Heart left ventricle (tissue), 13 donors: Measurements from ENCODE around the gene ZNF148.

ENCODE experiments used
- POLR2A ChIP-seq, 2 donors: fragments of 450-650 bp; IDR thresholded peaks; one replicate each; pipeline ENCODE4 v1.6.1; 2017; ENCODE audit warnings: antibody characterized with exemption in 2 of 2, mild to moderate bottlenecking in 2 of 2, moderate library complexity in 2 of 2
- TF ChIP-seq, protein P1 (sequence below), 12 donors: fragments of 200-600 bp; sonication (generic) in 4 of 12; IDR thresholded peaks; one replicate each; pipeline versions ENCODE4 v1.5.0 to v1.8.0; 2018 to 2022; ENCODE audit warnings: antibody characterized with exemption in 12 of 12, mild to moderate bottlenecking in 5 of 12
- donor health status: ischemic (EF 13 %, LVEDD 7.1; RV severe dilation, severe dysfunction).
- donor health status: DM: no; HTN: yes; CAD: no.
- donor health status: DM: no; HTN: no; CAD: no.
- donor health status: ischemic (EF 25% LVEDD 6.9; RV normal size, moderate dysfunction).
- donor health status: ischemic (EF 25% LVEDD 5.7; RV mildly dilated, moderate dysfunction).
- donor health status: ischemic (EF 35%, LVEDD 5.7; RV mildly dilated, moderate dysfunction).
- donor health status: nonischemic (EF 11% LVEDD 7.7; RV severe dilation, severe dysfunction).
- donor health status: DM: yes; HTN: yes; CAD: no.
- donor health status: PGD.
- donor health status: ischemic (EF 29% LVEDD 5.4; RV normal size, mild dysfunction).
- donor health status: nonischemic (EF 23%, LVEDD 6.1; RV moderate dilation, normal function).

DNA sequence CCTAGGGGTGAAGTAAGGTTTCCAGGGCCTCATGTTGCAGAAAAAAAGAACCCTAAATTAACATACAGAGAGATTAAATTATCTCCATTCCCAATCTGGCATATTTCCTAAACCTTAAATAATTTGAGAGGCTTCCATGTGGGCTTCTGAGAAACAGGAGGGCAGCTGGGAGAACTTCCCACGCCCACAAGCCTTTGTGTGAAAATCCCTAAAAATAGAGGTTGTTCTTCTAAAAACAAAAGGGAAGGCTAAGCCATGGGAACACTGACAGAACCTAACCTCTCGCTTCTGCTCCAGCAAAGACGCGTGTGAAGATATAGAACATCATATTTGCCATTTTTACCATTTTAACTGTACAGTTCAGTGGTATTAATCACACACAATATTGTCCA lies 161.8 kb downstream of the ZNF148 start:
- no peak for TF ChIP-seq POLR2A (IDR thresholded peaks at IDR 0.05)
- TF ChIP-seq, protein P1, sequence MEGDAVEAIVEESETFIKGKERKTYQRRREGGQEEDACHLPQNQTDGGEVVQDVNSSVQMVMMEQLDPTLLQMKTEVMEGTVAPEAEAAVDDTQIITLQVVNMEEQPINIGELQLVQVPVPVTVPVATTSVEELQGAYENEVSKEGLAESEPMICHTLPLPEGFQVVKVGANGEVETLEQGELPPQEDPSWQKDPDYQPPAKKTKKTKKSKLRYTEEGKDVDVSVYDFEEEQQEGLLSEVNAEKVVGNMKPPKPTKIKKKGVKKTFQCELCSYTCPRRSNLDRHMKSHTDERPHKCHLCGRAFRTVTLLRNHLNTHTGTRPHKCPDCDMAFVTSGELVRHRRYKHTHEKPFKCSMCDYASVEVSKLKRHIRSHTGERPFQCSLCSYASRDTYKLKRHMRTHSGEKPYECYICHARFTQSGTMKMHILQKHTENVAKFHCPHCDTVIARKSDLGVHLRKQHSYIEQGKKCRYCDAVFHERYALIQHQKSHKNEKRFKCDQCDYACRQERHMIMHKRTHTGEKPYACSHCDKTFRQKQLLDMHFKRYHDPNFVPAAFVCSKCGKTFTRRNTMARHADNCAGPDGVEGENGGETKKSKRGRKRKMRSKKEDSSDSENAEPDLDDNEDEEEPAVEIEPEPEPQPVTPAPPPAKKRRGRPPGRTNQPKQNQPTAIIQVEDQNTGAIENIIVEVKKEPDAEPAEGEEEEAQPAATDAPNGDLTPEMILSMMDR (IDR thresholded peaks at IDR 0.05), result no peak
